SK-N-SH (cell line): ENCODE results near the gene PAPOLA. TPM values are rescaled to one million over a fixed set of nuclear protein-coding genes. Genes with fewer than 3 reads are reported as not detected.
A peak's percentile ranks its signal among the peaks of the same experiment; 100 is the strongest.

ENCODE experiments used
- CTCF ChIA-PET: fragments of 300-600, 350-600 bp; formaldehyde crosslinking; extraction: SDS; loops from one replicate; lab custom pipeline; 2021; lab: Yijun Ruan, JAX
- POLR2A ChIA-PET: fragments of 350-600 bp; sonication (Branson Sonifier 250); formaldehyde crosslinking; extraction: SDS; loops from one replicate; lab custom pipeline; 2020; ENCODE audit warnings: antibody characterized with exemption, inconsistent platforms; lab: Yijun Ruan, JAX
- DNase-seq: peaks from one replicate; pipeline ENCODE4 v3.0.0; 2012
- H2AFZ ChIP-seq: fragments of 200-600 bp; sonication (generic); 2 replicates; pipeline ENCODE4 v1.8.1; 2016; ENCODE audit warnings: antibody characterized with exemption, mild to moderate bottlenecking, low read depth
- H3F3A ChIP-seq: fragments of 200-600 bp; sonication (generic); replicated peaks from 2 replicates; pipeline ENCODE3; 2016; ENCODE audit warnings: antibody characterized with exemption, mild to moderate bottlenecking; ENCODE audit not compliant: insufficient read depth
- H3K27ac ChIP-seq, 2 experiments: fragments of 200-500 bp in 1 of 2; fragments of 200-600 bp in 1 of 2; sonication (Bioruptor generic) in 1 of 2; sonication (generic), shearing (Covaris generic) in 1 of 2; 2 replicates each; pipeline versions ENCODE4 v1.5.1 to v1.6.1; 2014 to 2016; ENCODE audit warnings: low read depth in 2 of 2, inconsistent platforms in 1 of 2, low read length in 1 of 2, mild to moderate bottlenecking in 1 of 2, mixed read lengths in 1 of 2
- H3K27me3 ChIP-seq: fragments of 200-600 bp; sonication (generic), shearing (Covaris generic); 2 replicates; pipeline ENCODE4 v1.6.1; 2016; ENCODE audit warnings: mixed run types; ENCODE audit not compliant: insufficient read depth
- H3K36me3 ChIP-seq, 2 experiments: fragments of 200-500 bp in 1 of 2; fragments of 200-600 bp in 1 of 2; sonication (Bioruptor generic) in 1 of 2; sonication (generic) in 1 of 2; replicated peaks in 1 of 2; 2 replicates each; pipeline versions ENCODE3 to v1.5.1; 2014 to 2016; ENCODE audit warnings: low read length in 1 of 2, mild to moderate bottlenecking in 1 of 2; ENCODE audit not compliant: insufficient read depth in 2 of 2, control insufficient read depth in 1 of 2
- H3K4me1 ChIP-seq, 2 experiments: fragments of 200-500 bp in 1 of 2; fragments of 200-600 bp in 1 of 2; sonication (Bioruptor generic) in 1 of 2; sonication (generic), shearing (Covaris generic) in 1 of 2; 2 replicates each; pipeline versions ENCODE4 v1.5.1 to v1.6.1; 2014 to 2016; ENCODE audit warnings: low read depth in 1 of 2, low read length in 1 of 2, mixed run types in 1 of 2; ENCODE audit not compliant: insufficient read depth in 2 of 2, control insufficient read depth in 1 of 2
- H3K4me2 ChIP-seq: fragments of 200-600 bp; sonication (generic), shearing (Covaris generic); 2 replicates; pipeline ENCODE4 v1.6.1; 2017; ENCODE audit warnings: mixed run types
- H3K4me3 ChIP-seq, 2 experiments: fragments of 200-500 bp in 1 of 2; fragments of 200-600 bp in 1 of 2; sonication (Bioruptor generic) in 1 of 2; sonication (generic), shearing (Covaris generic) in 1 of 2; 2 replicates each; pipeline versions ENCODE4 v1.5.1 to v1.8.1; 2014 to 2016; ENCODE audit warnings: low read depth in 2 of 2, inconsistent platforms in 1 of 2, low read length in 1 of 2, mild to moderate bottlenecking in 1 of 2, mixed read lengths in 1 of 2, moderate library complexity in 1 of 2
- H3K79me2 ChIP-seq: fragments of 200-600 bp; sonication (generic); 2 replicates; pipeline ENCODE4 v1.8.1; 2017; ENCODE audit warnings: mild to moderate bottlenecking; ENCODE audit not compliant: insufficient read depth
- H3K9ac ChIP-seq: fragments of 200-600 bp; sonication (generic); 2 replicates; pipeline ENCODE4 v1.6.1; 2017; ENCODE audit warnings: mixed run types
- H3K9me2 ChIP-seq: fragments of 200-600 bp; sonication (generic); 2 replicates; pipeline ENCODE4 v1.6.1; 2017; ENCODE audit warnings: mixed run types
- H3K9me3 ChIP-seq: fragments of 200-600 bp; sonication (generic); 2 replicates; pipeline ENCODE4 v1.6.1; 2017; ENCODE audit warnings: mixed run types, mild to moderate bottlenecking, moderate library complexity
- H4K20me1 ChIP-seq: fragments of 200-600 bp; sonication (generic); 2 replicates; pipeline ENCODE4 v1.6.1; 2017; ENCODE audit warnings: mild to moderate bottlenecking, mixed run types; ENCODE audit not compliant: insufficient read depth
- GABPA ChIP-seq: IDR thresholded peaks from 2 replicates; pipeline ENCODE4 v1.4.0; 2012; ENCODE audit warnings: low read depth, mild to moderate bottlenecking
- MAX ChIP-seq: IDR thresholded peaks from 2 replicates; pipeline ENCODE4 v1.4.0; 2012; ENCODE audit warnings: low read depth
- MXI1 ChIP-seq: IDR thresholded peaks from 2 replicates; pipeline ENCODE4 v1.6.1; 2012; ENCODE audit warnings: mild to moderate bottlenecking, low read depth, low read length, improper control_type of control experiment
- RAD21 ChIP-seq: IDR thresholded peaks from 2 replicates; pipeline ENCODE4 v1.6.1; 2012; ENCODE audit warnings: mild to moderate bottlenecking, low read length
- RFX5 ChIP-seq: IDR thresholded peaks from 2 replicates; pipeline ENCODE4 v1.6.1; 2012; ENCODE audit warnings: mild to moderate bottlenecking, improper control_type of control experiment, low read length
- SIN3A ChIP-seq: IDR thresholded peaks from 2 replicates; pipeline ENCODE4 v1.6.1; 2012; ENCODE audit warnings: low read depth, mild to moderate bottlenecking, low read length, moderate library complexity, borderline replicate concordance
- SMC3 ChIP-seq: IDR thresholded peaks from 2 replicates; pipeline ENCODE4 v1.6.1; 2012; ENCODE audit warnings: low read depth, low read length, improper control_type of control experiment
- TAF1 ChIP-seq: IDR thresholded peaks from 2 replicates; pipeline ENCODE4 v1.6.1; 2012; ENCODE audit warnings: low read depth, mild to moderate bottlenecking, low read length, moderate library complexity, borderline replicate concordance
- TCF12 ChIP-seq: IDR thresholded peaks from 2 replicates; pipeline ENCODE4 v1.4.0; 2012
- WGBS: methylation state at CpG from one replicate; pipeline ENCODE4 v1.1.6; 2017; ENCODE audit warnings: low lambda C conversion rate; 5-methylcytosine and 5-hydroxymethylcytosine counted together
- polyA plus RNA-seq, 3 experiments: library from polyadenylated mRNA; depleted of rRNA; stranded (reverse); fragments of >200 nt; gene quantifications; 2 replicates each; pipeline ENCODE4 v1.2.3, GENCODE V29; 2012

PAPOLA gene
- polyA plus RNA-seq, 1 of the 3 experiments (the other 2 are of a cell fraction) = 53.7 TPM

- peak overlapping the region; percentile 84 to 86 for H3K4me3 ChIP-seq
- peaks cover 39% of the 10 kb centered on the region for H3K79me2 ChIP-seq
- H3K9me2 ChIP-seq = no peaks in the 10 kb centered on the region
- POLR2A ChIA-PET = interaction anchor here (1.0 kb wide), 1 partner anchor 9 kb away, joined by 3 read pairs; no protein-coding TSS in a partner anchor
- peak; percentile 17 for DNase-seq
- H4K20me1 ChIP-seq = peaks cover 33% of the 10 kb centered on the region
- TF ChIP-seq MAX = no peak
- TF ChIP-seq SMC3 = no peak
- no peak for TF ChIP-seq TAF1
- TF ChIP-seq, all 33 proteins: peak for 0
- no peaks in the 10 kb centered on the region for H3K9me3 ChIP-seq
- peak overlapping the region; percentile 79 for H3K4me2 ChIP-seq
- peaks cover 12 to 15% of the 10 kb centered on the region in 2 experiments; a peak in 3 of 4 replicates for H3K4me1 ChIP-seq
- peak overlapping the region; percentile 82 for H2AFZ ChIP-seq
- WGBS = 26% methylated on average over 15 of the region's 15 CpGs
- peak overlapping the region; percentile 86 to 93 for H3K27ac ChIP-seq
- CTCF ChIA-PET = no interaction called here
- H3K36me3 ChIP-seq = peaks cover 0 to 4% of the 10 kb centered on the region in 2 experiments
- no peaks in the 10 kb centered on the region for H3F3A ChIP-seq
- H3K27me3 ChIP-seq = no peaks in the 10 kb centered on the region
- peak overlapping the region; percentile 84 for H3K9ac ChIP-seq
These were observed 904 bp upstream of the PAPOLA start for GRCh38 chr14:96501217-96501739.

- Histone ChIP-seq H3K27ac (peak overlapping the region; percentile 86 to 93), H3K27me3 (no peaks in the 10 kb centered on the region), H2AFZ (peak overlapping the region; percentile 78), H3K4me2 (peak overlapping the region; percentile 79), H3F3A (no peaks in the 10 kb centered on the region), H3K79me2 (peaks cover 54% of the 10 kb centered on the region), H3K4me3 (peak overlapping the region; percentile 84 to 86), H3K9me2 (no peaks in the 10 kb centered on the region), H3K4me1 (peaks cover 12 to 15% of the 10 kb centered on the region in 2 experiments; a peak in 3 of 4 replicates), H3K36me3 (peaks cover 0 to 4% of the 10 kb centered on the region in 2 experiments), H4K20me1 (peaks cover 45% of the 10 kb centered on the region), H3K9ac (peak overlapping the region; percentile 84), H3K9me3 (no peaks in the 10 kb centered on the region)
- peak; percentile 85 for DNase-seq
- WGBS = 1% methylated on average over 35 of the region's 47 CpGs
- ChIA-PET POLR2A (no interaction called here), CTCF (interaction anchor here (0.8 to 1.2 kb wide), 2 partner anchors 350 to 402 kb away, joined by 3 read pairs; no protein-coding TSS in a partner anchor)
- 0 out of 2 replicates have a peak, but pooled peaks have one; percentile 2 for TF ChIP-seq TCF12
- peak; percentile 62 for TF ChIP-seq GABPA
- TF ChIP-seq RFX5 = no peak
- TF ChIP-seq MAX = 0 out of 2 replicates have a peak, but pooled peaks have one; percentile 12
- TF ChIP-seq MXI1 = peak; percentile 15; the same call in 1 of the 2 replicates
- peak; percentile 25; the same call in 1 of the 2 replicates for TF ChIP-seq SIN3A
- no peak for TF ChIP-seq RAD21
- 0 out of 2 replicates have a peak, but pooled peaks have one; percentile 13 for TF ChIP-seq TAF1
These were observed 581 bp downstream of the PAPOLA start for GRCh38 chr14:96502621-96503305.
